Muscle of leg (tissue), 11 donors: ENCODE results near the gene PKHD1. TPM values are rescaled to one million over a fixed set of nuclear protein-coding genes. Genes with fewer than 3 reads are reported as not detected.
A peak's percentile ranks its signal among the peaks of the same experiment; 100 is the strongest.

Experiments
- DNase-seq: peaks from one replicate; pipeline ENCODE4 v3.0.0; 2013
- H3K27ac ChIP-seq: one replicate; pipeline ENCODE4 v1.5.1; 2013; ENCODE audit warnings: mild to moderate bottlenecking, low read length, control low read depth
- H3K27me3 ChIP-seq: one replicate; pipeline ENCODE4 v1.6.1; 2013; ENCODE audit warnings: low read length; ENCODE audit not compliant: control insufficient read depth, insufficient read depth
- H3K36me3 ChIP-seq: one replicate; pipeline ENCODE4 v1.6.1; 2013; ENCODE audit warnings: low read length; ENCODE audit not compliant: control insufficient read depth, insufficient read depth
- H3K4me1 ChIP-seq: one replicate; pipeline ENCODE4 v1.6.1; 2013; ENCODE audit warnings: low read length; ENCODE audit not compliant: control insufficient read depth, insufficient read depth
- H3K4me3 ChIP-seq: one replicate; pipeline ENCODE4 v1.5.1; 2013; ENCODE audit warnings: low read length, control low read depth
- H3K9me3 ChIP-seq: replicated peaks from 2 replicates; pipeline ENCODE4 v1.6.1; 2013; ENCODE audit warnings: low read depth, low read length; ENCODE audit not compliant: control insufficient read depth
- WGBS: methylation state at CpG from one replicate; pipeline ENCODE4 v1.1.5; 2013; ENCODE audit warnings: missing lambda C conversion rate; ENCODE audit not compliant: insufficient coverage; 5-methylcytosine and 5-hydroxymethylcytosine counted together
- polyA plus RNA-seq, 8 donors: library from polyadenylated mRNA; unstranded; fragments of 120-200 nt; gene quantifications; one replicate each; pipeline versions ENCODE4 v1.2.1 to v1.2.3, GENCODE V29; 2013; ENCODE audit warnings: inconsistent platforms in 1 of 8, low replicate concordance in 1 of 8; ENCODE audit not compliant: insufficient read length in 8 of 8, insufficient read depth in 1 of 8
- total RNA-seq: library from RNA; stranded (reverse); fragments of 120-200 nt; gene quantifications from one replicate; pipeline ENCODE4 v1.2.4, GENCODE V29; 2013

The PKHD1 gene
- total and polyA plus RNA-seq, 9 donors: 2.5 to 11.1 (median 3.6) TPM

DNA sequence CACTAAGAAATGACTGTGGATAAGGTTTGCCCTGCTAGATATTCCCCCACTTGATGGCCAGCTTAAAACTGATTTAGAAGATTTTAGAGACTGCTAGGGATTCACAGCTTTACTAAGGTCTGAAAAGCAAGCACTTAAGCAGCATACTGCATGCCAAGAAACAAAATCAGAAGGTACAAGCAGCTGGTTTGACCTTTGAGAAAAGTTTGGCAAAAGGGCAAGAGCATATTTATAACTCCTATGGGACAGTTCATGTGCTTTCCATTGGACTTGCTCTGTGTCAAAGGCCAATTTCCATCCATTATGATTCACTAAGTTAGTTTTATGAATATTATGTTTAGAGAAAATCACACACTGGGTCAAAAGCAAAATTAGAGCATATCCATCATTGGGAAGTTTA is 402.8 kb downstream of the PKHD1 start:
- Histone ChIP-seq H3K27ac (no peak overlapping the region), H3K4me3 (no peak overlapping the region), H3K27me3 (no peaks in the 10 kb centered on the region), H3K36me3 (no peaks in the 10 kb centered on the region), H3K4me1 (no peaks in the 10 kb centered on the region), H3K9me3 (no peaks in the 10 kb centered on the region)
- DNase-seq: peak; percentile 10

DNA sequence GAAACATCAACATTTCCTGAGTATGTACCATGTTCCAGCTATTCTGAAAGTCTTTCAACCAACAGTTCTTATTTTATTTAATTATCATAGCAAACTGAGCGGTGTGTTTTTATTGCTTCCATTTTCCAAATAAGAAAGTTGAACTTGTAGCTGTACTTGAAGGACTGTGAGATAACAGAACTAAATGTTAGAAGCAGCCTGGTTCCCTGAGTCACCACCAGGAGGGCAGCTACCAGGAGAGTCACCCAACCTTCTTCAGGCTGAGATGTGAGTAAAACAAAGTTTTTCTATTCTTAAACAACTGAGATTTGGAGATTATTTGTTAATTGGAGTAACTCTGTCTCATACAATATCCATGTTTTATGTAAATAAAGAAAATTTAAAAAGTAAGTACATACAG is 403.4 kb downstream of the PKHD1 start:
- H3K27ac ChIP-seq: no peak overlapping the region
- no peak overlapping the region for H3K4me3 ChIP-seq
- WGBS: no CpG with 5 or more reads among the region's 1 CpG
- H3K4me1 ChIP-seq: no peaks in the 10 kb centered on the region
- no peaks in the 10 kb centered on the region for H3K27me3 ChIP-seq
- no peak for DNase-seq
- H3K9me3 ChIP-seq: no peaks in the 10 kb centered on the region
- H3K36me3 ChIP-seq: no peaks in the 10 kb centered on the region

DNA sequence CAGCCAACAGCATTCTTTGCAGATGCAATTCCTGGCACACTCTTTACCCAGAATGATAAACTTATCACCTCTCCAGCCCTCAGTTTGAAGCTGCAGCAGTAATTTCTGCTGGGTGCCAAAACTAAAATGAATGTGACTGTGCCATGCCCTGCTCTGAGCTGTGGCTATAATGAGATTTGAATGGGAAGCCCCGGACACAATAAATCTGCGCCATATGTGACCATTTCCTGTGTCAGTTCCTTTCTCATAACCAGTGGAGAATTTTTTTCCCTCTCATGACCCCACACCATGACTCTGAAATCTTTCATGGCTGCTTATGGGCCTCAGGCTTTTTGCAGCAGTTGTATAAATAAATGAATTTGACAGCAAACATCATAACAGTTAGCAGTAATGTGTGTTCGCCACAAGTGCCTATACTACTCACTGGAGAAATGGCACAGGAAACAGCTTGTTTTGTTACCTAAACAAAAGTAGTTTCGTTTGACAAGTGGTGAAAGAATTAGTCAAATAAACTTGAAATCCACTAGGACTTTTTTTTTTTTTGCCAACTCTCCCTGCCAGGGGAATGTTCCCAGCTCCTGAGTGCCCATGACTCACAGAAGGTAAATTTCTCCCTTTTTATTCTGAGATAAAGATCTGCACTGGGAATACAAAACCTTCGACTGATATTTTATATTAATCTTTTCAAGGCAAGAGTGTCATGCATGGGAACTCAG is 408.4 kb downstream of the PKHD1 start:
- no CpG with 5 or more reads among the region's 5 CpGs for WGBS
- Histone ChIP-seq H3K27ac (no peak overlapping the region), H3K36me3 (no peaks in the 10 kb centered on the region), H3K4me3 (no peak overlapping the region), H3K27me3 (no peaks in the 10 kb centered on the region), H3K9me3 (no peaks in the 10 kb centered on the region), H3K4me1 (no peaks in the 10 kb centered on the region)
- DNase-seq: no peak

DNA sequence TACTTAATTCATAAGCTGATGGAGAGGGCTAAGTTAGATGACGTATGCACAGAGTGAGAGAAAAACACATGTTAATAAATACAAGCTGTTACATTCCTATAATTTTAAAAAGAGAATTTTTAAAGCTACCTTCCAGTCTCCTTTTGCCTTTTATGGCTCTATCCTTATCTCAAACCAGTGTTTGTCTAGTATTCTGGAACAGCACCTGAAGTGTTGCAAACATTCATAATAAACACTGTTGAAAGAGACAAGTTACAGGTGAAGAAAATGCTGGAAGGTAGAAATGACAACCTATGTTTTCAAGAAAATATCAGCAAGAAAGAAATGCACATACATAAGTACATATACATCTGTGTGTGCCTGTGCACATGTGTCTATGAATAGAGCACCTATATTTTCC is 409.1 kb downstream of the PKHD1 start:
- no peak overlapping the region for H3K4me3 ChIP-seq
- H3K27ac ChIP-seq: no peak overlapping the region
- no peaks in the 10 kb centered on the region for H3K36me3 ChIP-seq
- WGBS: no CpG with 5 or more reads among the region's 1 CpG
- H3K4me1 ChIP-seq: no peaks in the 10 kb centered on the region
- DNase-seq: no peak
- no peaks in the 10 kb centered on the region for H3K27me3 ChIP-seq
- no peaks in the 10 kb centered on the region for H3K9me3 ChIP-seq

DNA sequence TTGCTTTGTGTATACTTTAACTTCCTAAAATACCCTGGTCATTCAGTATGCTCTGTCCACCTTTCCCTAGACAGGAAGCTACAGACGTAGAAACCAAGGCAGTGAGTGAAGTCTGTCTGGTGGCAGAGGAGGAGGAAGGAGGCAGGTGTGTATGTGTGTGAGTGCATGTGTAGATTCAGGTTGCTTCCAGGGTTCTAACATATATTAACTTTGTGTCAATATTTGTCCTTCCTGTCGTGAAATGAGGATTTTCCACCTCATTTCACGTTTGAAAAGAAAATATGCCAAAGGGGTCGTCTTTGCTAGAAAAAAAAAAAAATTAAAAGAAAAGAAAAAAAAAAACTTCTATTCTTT is 411.5 kb downstream of the PKHD1 start:
- no peak overlapping the region for H3K27ac ChIP-seq
- no peaks in the 10 kb centered on the region for H3K4me1 ChIP-seq
- H3K4me3 ChIP-seq: no peak overlapping the region
- H3K36me3 ChIP-seq: no peaks in the 10 kb centered on the region
- DNase-seq: no peak
- no peaks in the 10 kb centered on the region for H3K9me3 ChIP-seq
- WGBS: no CpG with 5 or more reads among the region's 4 CpGs
- no peaks in the 10 kb centered on the region for H3K27me3 ChIP-seq

DNA sequence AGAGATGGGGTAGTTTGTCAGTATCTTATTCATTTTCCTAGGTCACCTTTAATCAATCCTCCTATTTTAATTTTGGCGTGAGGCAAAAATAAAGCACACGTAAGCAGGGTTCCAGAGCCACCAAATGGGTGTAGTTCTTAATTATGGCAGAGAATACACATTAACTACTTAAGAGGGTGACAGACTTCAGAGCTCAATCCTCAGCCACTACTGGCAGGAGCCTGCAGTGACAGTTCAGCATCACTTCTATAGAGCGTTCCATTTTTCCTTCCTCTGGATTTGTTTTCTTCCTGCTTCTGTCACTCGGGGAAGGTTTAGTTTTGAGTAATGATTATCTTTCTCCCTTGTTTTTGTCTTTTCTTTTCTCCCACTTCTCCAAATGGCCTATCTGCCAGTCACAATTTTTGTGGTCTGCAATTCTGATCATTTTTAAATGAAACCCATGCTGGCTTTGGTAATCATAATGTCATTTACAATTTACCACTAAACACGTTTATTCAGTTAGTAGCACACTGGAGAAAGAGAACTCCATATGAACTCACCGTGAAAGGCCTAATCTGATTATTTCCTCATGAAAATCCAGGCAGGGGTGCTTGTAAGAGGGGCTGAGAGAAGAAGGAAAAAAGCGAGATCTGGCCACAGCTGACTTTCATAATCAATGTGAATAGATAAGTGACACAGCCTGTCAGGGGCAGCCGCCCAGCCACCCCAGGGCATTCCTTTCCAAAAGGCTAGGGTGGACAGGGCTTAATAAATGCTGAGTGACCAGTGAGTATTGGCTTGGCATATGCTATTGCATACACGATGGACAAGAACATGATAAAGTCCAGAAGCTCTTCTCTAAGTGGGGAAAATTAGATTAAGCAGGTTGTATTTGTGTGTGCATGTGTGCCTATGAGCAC is 412.1 kb downstream of the PKHD1 start:
- Histone ChIP-seq H3K4me3 (no peak overlapping the region), H3K27ac (no peak overlapping the region), H3K4me1 (no peaks in the 10 kb centered on the region), H3K36me3 (no peaks in the 10 kb centered on the region), H3K27me3 (no peaks in the 10 kb centered on the region), H3K9me3 (no peaks in the 10 kb centered on the region)
- WGBS: 40% methylated on average over 3 of the region's 9 CpGs
- no peak for DNase-seq

DNA sequence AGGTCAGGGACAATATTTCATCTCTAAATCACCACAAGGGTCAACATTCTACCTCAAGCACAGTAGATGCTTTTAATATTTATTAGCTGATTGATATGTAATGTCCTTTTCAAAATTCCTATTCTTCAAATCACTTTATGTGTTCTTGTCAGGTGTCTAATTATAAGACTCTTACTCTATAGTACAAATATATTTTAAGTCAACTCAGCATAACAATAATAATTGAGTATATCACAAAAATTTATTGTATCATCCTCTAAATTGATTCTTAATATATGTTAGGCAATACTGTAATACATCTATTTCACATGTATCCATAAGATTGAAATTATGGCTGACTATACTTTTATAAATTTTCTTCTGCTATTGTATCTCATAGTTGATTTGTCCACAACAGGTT is 423.9 kb downstream of the PKHD1 start:
- H3K9me3 ChIP-seq: no peaks in the 10 kb centered on the region
- no peaks in the 10 kb centered on the region for H3K27me3 ChIP-seq
- H3K36me3 ChIP-seq: no peaks in the 10 kb centered on the region
- DNase-seq: no peak
- no peak overlapping the region for H3K4me3 ChIP-seq
- H3K27ac ChIP-seq: no peak overlapping the region
- H3K4me1 ChIP-seq: no peaks in the 10 kb centered on the region

DNA sequence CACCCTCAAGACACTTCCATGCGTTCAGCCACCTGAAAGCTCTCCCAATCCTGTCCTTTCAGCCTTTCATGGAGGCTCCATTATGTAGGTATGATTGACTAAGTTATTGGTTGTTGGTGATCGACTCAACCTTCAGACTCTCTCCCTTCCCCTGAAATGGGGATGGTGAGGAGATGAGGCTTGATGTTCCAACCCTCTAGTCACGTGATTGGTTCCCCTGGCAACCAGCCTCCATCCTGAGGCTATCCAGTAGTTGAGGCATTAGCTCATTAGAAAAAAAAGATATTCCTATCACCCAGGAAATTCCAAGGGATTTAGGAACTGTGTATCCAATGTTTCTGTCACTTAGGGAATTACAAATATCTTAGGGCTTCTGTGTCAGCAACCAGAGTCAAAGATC is 426.6 kb downstream of the PKHD1 start:
- Histone ChIP-seq H3K36me3 (no peaks in the 10 kb centered on the region), H3K27ac (no peak overlapping the region), H3K4me1 (no peaks in the 10 kb centered on the region), H3K9me3 (no peaks in the 10 kb centered on the region), H3K27me3 (no peaks in the 10 kb centered on the region), H3K4me3 (no peak overlapping the region)
- DNase-seq: no peak
- WGBS: no CpG with 5 or more reads among the region's 3 CpGs

DNA sequence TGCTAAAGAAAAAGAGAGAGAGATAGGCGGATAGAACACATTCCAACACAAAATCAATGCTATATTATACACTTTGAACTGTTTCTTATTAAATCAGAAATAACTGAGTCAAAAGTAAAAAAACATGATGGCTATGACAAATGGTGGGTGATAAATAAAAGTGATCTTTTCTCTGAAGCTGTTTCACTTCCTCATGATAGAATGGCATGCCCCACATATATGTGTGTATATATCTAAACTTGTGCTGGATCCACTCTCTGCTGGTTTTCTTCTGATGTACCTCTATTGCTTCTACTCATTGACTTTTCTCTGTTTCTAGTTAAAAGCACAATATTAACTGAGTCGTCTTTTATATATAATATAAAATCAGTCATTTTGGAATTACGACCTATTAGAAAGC is 429.9 kb downstream of the PKHD1 start:
- no peak overlapping the region for H3K4me3 ChIP-seq
- no peaks in the 10 kb centered on the region for H3K4me1 ChIP-seq
- no peaks in the 10 kb centered on the region for H3K9me3 ChIP-seq
- no CpG with 5 or more reads among the region's 3 CpGs for WGBS
- H3K27ac ChIP-seq: no peak overlapping the region
- no peak for DNase-seq
- H3K27me3 ChIP-seq: no peaks in the 10 kb centered on the region
- H3K36me3 ChIP-seq: no peaks in the 10 kb centered on the region

DNA sequence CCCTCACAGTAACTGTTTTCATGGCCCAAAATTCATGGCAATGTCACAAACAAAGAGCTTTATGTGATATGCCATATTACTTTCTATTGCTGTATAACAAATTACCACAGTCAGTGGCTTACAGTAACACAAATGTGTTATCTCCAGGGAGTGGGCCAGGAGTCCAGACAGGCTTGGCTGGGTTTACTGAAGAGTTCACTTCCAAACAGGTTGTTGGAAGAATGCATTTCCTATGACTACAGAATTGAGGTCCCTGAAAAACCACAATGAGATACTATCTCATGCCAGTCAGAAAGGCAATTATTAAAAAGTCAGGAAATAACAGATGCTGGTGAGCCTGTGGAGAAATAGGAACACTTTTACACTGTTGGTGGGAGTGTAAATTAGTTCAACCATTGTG is 431.9 kb downstream of the PKHD1 start:
- no peak overlapping the region for H3K27ac ChIP-seq
- H3K27me3 ChIP-seq: no peaks in the 10 kb centered on the region
- no peak for DNase-seq
- no peaks in the 10 kb centered on the region for H3K4me1 ChIP-seq
- H3K36me3 ChIP-seq: no peaks in the 10 kb centered on the region
- no peak overlapping the region for H3K4me3 ChIP-seq
- H3K9me3 ChIP-seq: no peaks in the 10 kb centered on the region
